ENCODE measurements around the gene DDIT4.

- no peak for TF ChIP-seq ZNF274 (IDR thresholded peaks at IDR 0.05; ENCODE audit: low read depth, low read length)
- TF ChIP-seq SUZ12 (IDR thresholded peaks at IDR 0.05; ENCODE audit: extremely low read depth, insufficient read depth, insufficient read length) = no peak
These were observed 45.9 kb downstream of the DDIT4 start for GRCh38 chr10:72319416-72320254.

All from NT2/D1 (cell line).